Measurements from ENCODE around the gene LAMA2.

LAMA2 gene

DNA sequence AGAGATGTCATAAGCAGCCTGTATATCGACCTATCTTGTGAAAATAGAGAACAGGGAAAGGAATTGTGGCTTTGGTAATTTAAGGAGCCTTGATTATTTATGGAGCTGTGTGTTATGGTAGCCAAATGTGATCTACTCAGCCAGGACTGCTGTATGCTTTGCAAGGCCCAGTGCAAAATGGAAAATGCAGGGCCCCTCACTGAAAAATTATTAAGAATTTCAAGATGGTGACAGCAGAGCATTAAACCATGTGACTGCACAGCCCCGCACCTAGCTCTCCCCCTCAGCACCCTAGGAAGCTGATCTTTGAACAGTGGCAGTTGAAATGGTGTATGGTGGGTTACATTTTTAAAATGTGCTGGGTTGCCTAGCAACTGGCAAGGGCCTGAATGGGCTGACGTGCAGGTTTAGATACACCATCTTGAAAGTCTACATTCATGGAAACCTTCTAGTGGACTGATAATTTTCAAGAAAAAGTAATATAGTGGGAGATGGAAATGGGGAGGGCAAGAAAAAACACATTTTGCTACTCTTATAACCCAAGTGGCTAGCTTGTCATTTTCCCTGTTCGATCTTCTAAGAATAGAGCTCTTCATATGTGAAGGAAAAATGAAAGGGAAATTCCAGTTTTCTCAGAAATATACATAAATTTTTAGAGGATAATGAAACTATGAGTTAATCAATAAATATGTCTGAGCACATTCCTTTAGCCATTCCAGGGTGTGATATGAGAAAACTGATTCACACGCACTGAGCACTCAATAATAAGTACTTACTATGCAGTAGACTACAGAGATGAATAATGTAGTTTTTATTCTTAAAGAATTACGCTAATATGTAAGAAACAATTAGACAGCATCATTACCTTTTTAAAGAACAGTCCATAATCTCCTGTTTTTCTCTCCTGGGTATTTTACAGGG lies 619.1 kb downstream of the LAMA2 start:
- TF ChIP-seq, protein P1, sequence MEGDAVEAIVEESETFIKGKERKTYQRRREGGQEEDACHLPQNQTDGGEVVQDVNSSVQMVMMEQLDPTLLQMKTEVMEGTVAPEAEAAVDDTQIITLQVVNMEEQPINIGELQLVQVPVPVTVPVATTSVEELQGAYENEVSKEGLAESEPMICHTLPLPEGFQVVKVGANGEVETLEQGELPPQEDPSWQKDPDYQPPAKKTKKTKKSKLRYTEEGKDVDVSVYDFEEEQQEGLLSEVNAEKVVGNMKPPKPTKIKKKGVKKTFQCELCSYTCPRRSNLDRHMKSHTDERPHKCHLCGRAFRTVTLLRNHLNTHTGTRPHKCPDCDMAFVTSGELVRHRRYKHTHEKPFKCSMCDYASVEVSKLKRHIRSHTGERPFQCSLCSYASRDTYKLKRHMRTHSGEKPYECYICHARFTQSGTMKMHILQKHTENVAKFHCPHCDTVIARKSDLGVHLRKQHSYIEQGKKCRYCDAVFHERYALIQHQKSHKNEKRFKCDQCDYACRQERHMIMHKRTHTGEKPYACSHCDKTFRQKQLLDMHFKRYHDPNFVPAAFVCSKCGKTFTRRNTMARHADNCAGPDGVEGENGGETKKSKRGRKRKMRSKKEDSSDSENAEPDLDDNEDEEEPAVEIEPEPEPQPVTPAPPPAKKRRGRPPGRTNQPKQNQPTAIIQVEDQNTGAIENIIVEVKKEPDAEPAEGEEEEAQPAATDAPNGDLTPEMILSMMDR (IDR thresholded peaks at IDR 0.05; ENCODE audit: extremely low read depth, insufficient read depth, missing control alignments) = no peak
- DNase-seq (ENCODE audit: low spot score) = no peak
- in situ Hi-C loops (cut with MboI; ENCODE audit: low pct_unique_long_range_greater_than_20kb, low sequenced_read_pairs, unreplicated experiment) = no loop called here

DNA sequence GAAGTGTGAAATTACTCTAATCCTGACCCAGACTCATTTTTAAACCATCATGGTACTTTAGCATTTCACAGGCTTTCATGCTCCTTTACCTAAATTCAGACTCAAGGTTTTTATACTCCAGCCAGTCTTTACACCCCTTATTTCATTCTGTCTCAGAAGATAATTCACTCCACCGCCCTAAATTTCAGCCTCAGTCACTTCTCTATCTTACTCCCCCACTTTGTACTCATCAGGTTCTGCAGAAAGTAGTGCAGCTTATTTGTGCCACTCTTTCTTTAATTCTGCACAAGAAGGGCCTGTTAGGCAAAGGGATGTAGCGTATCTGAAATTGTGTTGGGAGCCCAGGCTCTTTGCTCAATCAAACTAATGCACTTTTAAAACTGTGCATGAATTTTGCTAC lies 621.5 kb downstream of the LAMA2 start:
- DNase-seq (ENCODE audit: low spot score) = no peak
- TF ChIP-seq, protein P1 (IDR thresholded peaks at IDR 0.05; ENCODE audit: extremely low read depth, insufficient read depth, missing control alignments) = no peak
- in situ Hi-C loops (cut with MboI; ENCODE audit: low pct_unique_long_range_greater_than_20kb, low sequenced_read_pairs, unreplicated experiment) = no loop called here

DNA sequence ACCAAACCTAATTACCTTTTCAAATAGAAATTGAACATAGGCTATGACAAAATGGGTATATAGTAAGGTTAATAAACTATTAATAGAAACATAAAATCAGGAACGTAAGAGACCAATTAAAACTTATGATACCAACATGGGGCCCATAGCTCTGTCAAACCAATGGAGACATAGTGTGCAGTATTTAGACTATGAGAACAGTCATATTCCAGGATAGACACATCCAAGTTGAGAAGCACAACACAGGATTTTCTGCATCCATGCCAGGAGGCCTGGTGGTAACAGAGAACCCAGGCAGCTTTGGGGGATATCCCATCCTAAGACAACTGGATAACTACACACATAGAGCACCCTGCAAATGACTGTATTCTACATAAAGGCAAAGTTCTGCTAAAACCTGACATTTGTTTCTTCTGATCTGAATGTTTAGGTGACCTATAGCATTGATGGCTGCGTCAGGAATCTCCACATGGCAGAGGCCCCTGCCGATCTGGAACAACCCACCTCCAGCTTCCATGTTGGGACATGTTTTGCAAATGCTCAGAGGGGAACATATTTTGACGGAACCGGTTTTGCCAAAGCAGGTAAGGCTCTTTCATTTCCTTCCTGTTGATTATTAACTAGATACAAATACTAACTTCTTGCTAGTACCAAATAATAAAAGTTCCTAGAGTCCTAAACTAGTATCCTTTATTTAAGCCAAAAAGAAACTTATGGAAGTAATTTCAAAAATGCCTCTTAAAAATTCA lies 624.3 kb downstream of the LAMA2 start:
- in situ Hi-C loops (cut with MboI; ENCODE audit: low pct_unique_long_range_greater_than_20kb, low sequenced_read_pairs, unreplicated experiment) = no loop called here
- no peak for DNase-seq (ENCODE audit: low spot score)
- TF ChIP-seq, protein P1 (IDR thresholded peaks at IDR 0.05; ENCODE audit: extremely low read depth, insufficient read depth, missing control alignments) = no peak

DNA sequence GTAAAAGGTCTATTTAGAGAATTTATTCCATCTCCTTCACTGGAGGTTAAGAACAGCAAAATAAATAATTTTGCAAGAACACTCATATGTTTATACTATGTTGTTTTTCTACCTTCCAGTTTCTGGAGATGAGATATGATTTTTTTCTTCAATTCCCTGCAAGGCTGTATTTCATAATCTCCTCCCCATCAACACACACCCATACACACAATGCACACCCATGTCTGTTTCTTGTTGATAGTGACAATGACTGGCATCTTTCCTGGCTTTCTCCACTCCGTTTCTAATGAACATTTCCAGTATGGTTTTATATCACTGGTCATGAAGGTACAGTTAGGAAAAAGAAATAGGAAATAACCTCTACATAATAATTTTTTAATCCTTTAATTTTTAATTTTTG lies 624.9 kb downstream of the LAMA2 start:
- DNase-seq (ENCODE audit: low spot score) = no peak
- TF ChIP-seq, protein P1 (IDR thresholded peaks at IDR 0.05; ENCODE audit: extremely low read depth, insufficient read depth, missing control alignments) = no peak
- in situ Hi-C loops (cut with MboI; ENCODE audit: low pct_unique_long_range_greater_than_20kb, low sequenced_read_pairs, unreplicated experiment) = no loop called here

- no peak for DNase-seq (ENCODE audit: low spot score)
- TF ChIP-seq, protein P1 (IDR thresholded peaks at IDR 0.05; ENCODE audit: extremely low read depth, insufficient read depth, missing control alignments) = no peak
- in situ Hi-C loops (cut with MboI; ENCODE audit: low pct_unique_long_range_greater_than_20kb, low sequenced_read_pairs, unreplicated experiment) = no loop called here
Observed at GRCh38 chr6:129508477-129509145, 625.7 kb downstream of the LAMA2 start.

GRCh38 chr6:129510950-129511349 lies 628.0 kb downstream of the LAMA2 start:
- TF ChIP-seq, protein P1 (IDR thresholded peaks at IDR 0.05; ENCODE audit: extremely low read depth, insufficient read depth, missing control alignments) = no peak
- no peak for DNase-seq (ENCODE audit: low spot score)
- in situ Hi-C loops (cut with MboI; ENCODE audit: low pct_unique_long_range_greater_than_20kb, low sequenced_read_pairs, unreplicated experiment) = no loop called here
